Liver (tissue), 9 donors: ENCODE data around the gene SLC30A1. TPM values are rescaled to one million over a fixed set of nuclear protein-coding genes. Genes with fewer than 3 reads are reported as not detected.

Source experiments
- DNase-seq: peaks from one replicate; pipeline ENCODE4 v3.0.0-alpha.2; 2017; ENCODE audit warnings: low spot score
- H3K27ac ChIP-seq, 2 donors: one replicate each; pipeline ENCODE4 v1.7.0; 2013; ENCODE audit warnings: inconsistent platforms in 2 of 2, low read length in 2 of 2, control low read depth in 1 of 2, low read depth in 1 of 2, mild to moderate bottlenecking in 1 of 2
- H3K27me3 ChIP-seq, 4 donors: one replicate each; pipeline versions ENCODE4 v1.6.1 to v1.7.0; 2013; ENCODE audit warnings: low read length in 3 of 4, inconsistent platforms in 1 of 4, mild to moderate bottlenecking in 1 of 4, moderate library complexity in 1 of 4; ENCODE audit not compliant: control insufficient read depth in 4 of 4, insufficient read depth in 4 of 4
- H3K36me3 ChIP-seq, 4 donors: one replicate each; pipeline versions ENCODE4 v1.6.1 to v1.7.0; 2013; ENCODE audit warnings: low read length in 3 of 4, mild to moderate bottlenecking in 3 of 4, low read depth in 1 of 4, moderate library complexity in 1 of 4; ENCODE audit not compliant: control insufficient read depth in 4 of 4, insufficient read depth in 3 of 4
- H3K4me1 ChIP-seq, 4 donors: one replicate each; pipeline versions ENCODE4 v1.6.1 to v1.7.0; 2013; ENCODE audit warnings: low read length in 3 of 4, mild to moderate bottlenecking in 3 of 4, moderate library complexity in 1 of 4; ENCODE audit not compliant: control insufficient read depth in 4 of 4, insufficient read depth in 4 of 4
- H3K4me3 ChIP-seq, 3 donors: one replicate each; pipeline versions ENCODE4 v1.6.1 to v1.7.0; 2013; ENCODE audit warnings: low read length in 3 of 3, control low read depth in 1 of 3, low read depth in 1 of 3, mild to moderate bottlenecking in 1 of 3
- H3K9ac ChIP-seq, 2 donors: one replicate each; pipeline ENCODE4 v1.7.0; 2013; ENCODE audit warnings: low read length in 2 of 2, mild to moderate bottlenecking in 2 of 2, moderate library complexity in 2 of 2, control low read depth in 1 of 2, low read depth in 1 of 2
- H3K9me3 ChIP-seq, 4 donors: one replicate each; pipeline versions ENCODE4 v1.6.1 to v1.7.0; 2013; ENCODE audit warnings: low read length in 3 of 4; ENCODE audit not compliant: control insufficient read depth in 4 of 4
- EGR1 ChIP-seq, 2 donors: IDR thresholded peaks; 2 replicates each; pipeline ENCODE4 v1.6.1; 2016 to 2018; ENCODE audit warnings: antibody characterized with exemption in 2 of 2, low read depth in 2 of 2
- FOXA1 ChIP-seq: IDR thresholded peaks from 2 replicates; pipeline ENCODE4 v1.6.1; 2016; ENCODE audit warnings: antibody characterized with exemption
- FOXA2 ChIP-seq: IDR thresholded peaks from 2 replicates; pipeline ENCODE4 v1.6.1; 2016; ENCODE audit warnings: antibody characterized with exemption
- GABPA ChIP-seq, 2 donors: IDR thresholded peaks in 1 of 2; conservative IDR thresholded peaks in 1 of 2; 2 replicates each; pipeline ENCODE4 v1.6.1; 2016; ENCODE audit warnings: antibody characterized with exemption in 2 of 2, mild to moderate bottlenecking in 1 of 2, moderate library complexity in 1 of 2
- HNF4A ChIP-seq, 2 donors: conservative IDR thresholded peaks; 2 replicates each; pipeline ENCODE4 v1.6.1; 2016; ENCODE audit warnings: antibody characterized with exemption in 2 of 2, mild to moderate bottlenecking in 2 of 2
- HNF4G ChIP-seq: IDR thresholded peaks from 2 replicates; pipeline ENCODE4 v1.6.1; 2016; ENCODE audit warnings: antibody characterized with exemption
- JUND ChIP-seq, 2 donors: IDR thresholded peaks; 2 replicates each; pipeline ENCODE4 v1.6.1; 2016; ENCODE audit warnings: antibody characterized with exemption in 2 of 2
- NR2F2 ChIP-seq: IDR thresholded peaks from 2 replicates; pipeline ENCODE4 v1.6.1; 2016; ENCODE audit warnings: antibody characterized with exemption
- RAD21 ChIP-seq, 2 donors: IDR thresholded peaks; 2 replicates each; pipeline ENCODE4 v1.6.1; 2016; ENCODE audit warnings: antibody characterized with exemption in 2 of 2, mild to moderate bottlenecking in 2 of 2
- RXRA ChIP-seq, 2 donors: IDR thresholded peaks; 2 replicates each; pipeline ENCODE4 v1.6.1; 2017 to 2018; ENCODE audit warnings: antibody characterized with exemption in 2 of 2, mild to moderate bottlenecking in 1 of 2
- SP1 ChIP-seq: IDR thresholded peaks from 2 replicates; pipeline ENCODE4 v1.6.1; 2018; ENCODE audit warnings: antibody characterized with exemption, mild to moderate bottlenecking
- YY1 ChIP-seq: IDR thresholded peaks from 2 replicates; pipeline ENCODE4 v1.6.1; 2016; ENCODE audit warnings: antibody characterized with exemption, mild to moderate bottlenecking
- WGBS: extraction: QIAGEN DNeasy Blood & Tissue Kit; methylation state at CpG from one replicate; pipeline ENCODE4 v1.1.7; 2013; 5-methylcytosine and 5-hydroxymethylcytosine counted together
- polyA plus RNA-seq, 2 donors: library from polyadenylated mRNA; stranded (reverse) in 1 of 2; unstranded in 1 of 2; fragments of 200-250 nt in 1 of 2; fragments of >200 nt in 1 of 2; fragmentation: Nextera tagmentation in 1 of 2; extraction: Ambion mirVana in 1 of 2; gene quantifications; one replicate each; pipeline versions ENCODE4 v1.2.1 to v1.2.3, GENCODE V29; 2013 to 2015
- total RNA-seq, 2 donors: library from RNA; depleted of rRNA; stranded (reverse); fragments of >200 nt; gene quantifications; one replicate each; pipeline ENCODE4 v1.2.3, GENCODE V29; 2014
- TF ChIP-seq, protein P1 (sequence below): IDR thresholded peaks from 2 replicates; pipeline ENCODE4 v1.6.1; 2016; ENCODE audit warnings: antibody characterized with exemption
- TF ChIP-seq, protein P2 (sequence below): fragments of 150-350 bp; IDR thresholded peaks from 2 replicates; pipeline ENCODE4 v1.5.1; 2017; ENCODE audit warnings: improper control_type of control experiment, low read depth, low read length; ENCODE audit not compliant: missing input control
- TF ChIP-seq, protein P3 (sequence below): IDR thresholded peaks from 2 replicates; pipeline ENCODE4 v1.6.1; 2016; ENCODE audit warnings: antibody characterized with exemption, mild to moderate bottlenecking
- TF ChIP-seq, protein P4 (sequence below): IDR thresholded peaks from 2 replicates; pipeline ENCODE4 v1.6.1; 2016; ENCODE audit warnings: antibody characterized with exemption
- TF ChIP-seq, protein P5 (sequence below): IDR thresholded peaks from 2 replicates; pipeline ENCODE4 v1.6.1; 2016; ENCODE audit warnings: antibody characterized with exemption
- donor health status: healthy.
- donor health status: healthy.
- donor health status: healthy.
- donor health status: healthy.
- donor health status: healthy.

SLC30A1 gene
- total and polyA plus RNA-seq, 4 donors: 14.9 to 83.3 (median 39.4) TPM

DNA sequence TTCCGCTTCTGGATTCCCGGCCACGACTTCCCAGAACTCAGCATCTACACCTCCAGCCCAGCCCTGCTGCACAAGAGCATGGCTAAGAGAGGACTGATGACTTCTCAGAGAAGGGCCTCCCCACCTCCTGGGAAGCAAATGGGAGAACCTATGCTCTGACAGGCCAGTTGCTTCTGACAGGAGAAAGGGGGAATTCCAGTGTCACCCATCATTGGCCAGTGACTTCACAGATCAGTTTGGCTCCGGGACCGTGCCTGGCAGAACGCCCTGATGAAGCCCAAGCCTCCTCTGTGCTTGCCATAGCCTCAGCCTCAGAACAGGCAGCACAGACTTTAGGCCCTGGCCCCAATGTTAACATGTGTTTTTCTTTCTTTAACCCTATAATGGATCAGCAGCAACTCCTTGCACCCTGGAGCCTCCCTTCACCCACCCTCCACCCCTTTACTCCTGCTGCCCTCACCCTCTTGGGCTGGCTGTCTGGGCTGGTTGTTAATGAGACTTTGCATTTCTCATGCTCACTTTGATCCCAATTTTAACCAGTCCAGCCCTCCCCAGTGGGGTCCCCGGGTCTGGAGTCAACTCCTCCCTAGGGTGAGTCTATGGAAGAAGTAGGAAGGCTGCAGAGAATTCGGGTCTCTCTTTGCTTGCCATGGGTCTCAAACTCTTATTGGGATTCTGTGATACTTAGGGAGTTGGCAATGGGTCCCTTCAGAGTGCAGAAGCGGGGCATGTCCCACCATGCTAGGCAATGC lies 42.7 kb upstream of the SLC30A1 start:
- TF ChIP-seq RAD21 (IDR thresholded peaks at IDR 0.05) (no peak), GABPA (IDR thresholded peaks at IDR 0.05 in 1 of 2, conservative IDR thresholded peaks at IDR 0.05 in 1 of 2) (no peak), FOXA1 (no peak), JUND (IDR thresholded peaks at IDR 0.05) (no peak), RXRA (IDR thresholded peaks at IDR 0.05) (no peak), EGR1 (IDR thresholded peaks at IDR 0.05; ENCODE audit: low read depth in 2 of 2) (no peak), YY1 (no peak), SP1 (no peak), FOXA2 (no peak), HNF4G (no peak), HNF4A (conservative IDR thresholded peaks at IDR 0.05) (no peak), NR2F2 (no peak)
- TF ChIP-seq, protein P1, sequence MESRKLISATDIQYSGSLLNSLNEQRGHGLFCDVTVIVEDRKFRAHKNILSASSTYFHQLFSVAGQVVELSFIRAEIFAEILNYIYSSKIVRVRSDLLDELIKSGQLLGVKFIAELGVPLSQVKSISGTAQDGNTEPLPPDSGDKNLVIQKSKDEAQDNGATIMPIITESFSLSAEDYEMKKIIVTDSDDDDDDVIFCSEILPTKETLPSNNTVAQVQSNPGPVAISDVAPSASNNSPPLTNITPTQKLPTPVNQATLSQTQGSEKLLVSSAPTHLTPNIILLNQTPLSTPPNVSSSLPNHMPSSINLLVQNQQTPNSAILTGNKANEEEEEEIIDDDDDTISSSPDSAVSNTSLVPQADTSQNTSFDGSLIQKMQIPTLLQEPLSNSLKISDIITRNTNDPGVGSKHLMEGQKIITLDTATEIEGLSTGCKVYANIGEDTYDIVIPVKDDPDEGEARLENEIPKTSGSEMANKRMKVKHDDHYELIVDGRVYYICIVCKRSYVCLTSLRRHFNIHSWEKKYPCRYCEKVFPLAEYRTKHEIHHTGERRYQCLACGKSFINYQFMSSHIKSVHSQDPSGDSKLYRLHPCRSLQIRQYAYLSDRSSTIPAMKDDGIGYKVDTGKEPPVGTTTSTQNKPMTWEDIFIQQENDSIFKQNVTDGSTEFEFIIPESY: no peak
- TF ChIP-seq, protein P2, sequence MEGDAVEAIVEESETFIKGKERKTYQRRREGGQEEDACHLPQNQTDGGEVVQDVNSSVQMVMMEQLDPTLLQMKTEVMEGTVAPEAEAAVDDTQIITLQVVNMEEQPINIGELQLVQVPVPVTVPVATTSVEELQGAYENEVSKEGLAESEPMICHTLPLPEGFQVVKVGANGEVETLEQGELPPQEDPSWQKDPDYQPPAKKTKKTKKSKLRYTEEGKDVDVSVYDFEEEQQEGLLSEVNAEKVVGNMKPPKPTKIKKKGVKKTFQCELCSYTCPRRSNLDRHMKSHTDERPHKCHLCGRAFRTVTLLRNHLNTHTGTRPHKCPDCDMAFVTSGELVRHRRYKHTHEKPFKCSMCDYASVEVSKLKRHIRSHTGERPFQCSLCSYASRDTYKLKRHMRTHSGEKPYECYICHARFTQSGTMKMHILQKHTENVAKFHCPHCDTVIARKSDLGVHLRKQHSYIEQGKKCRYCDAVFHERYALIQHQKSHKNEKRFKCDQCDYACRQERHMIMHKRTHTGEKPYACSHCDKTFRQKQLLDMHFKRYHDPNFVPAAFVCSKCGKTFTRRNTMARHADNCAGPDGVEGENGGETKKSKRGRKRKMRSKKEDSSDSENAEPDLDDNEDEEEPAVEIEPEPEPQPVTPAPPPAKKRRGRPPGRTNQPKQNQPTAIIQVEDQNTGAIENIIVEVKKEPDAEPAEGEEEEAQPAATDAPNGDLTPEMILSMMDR: no peak
- TF ChIP-seq, protein P3, sequence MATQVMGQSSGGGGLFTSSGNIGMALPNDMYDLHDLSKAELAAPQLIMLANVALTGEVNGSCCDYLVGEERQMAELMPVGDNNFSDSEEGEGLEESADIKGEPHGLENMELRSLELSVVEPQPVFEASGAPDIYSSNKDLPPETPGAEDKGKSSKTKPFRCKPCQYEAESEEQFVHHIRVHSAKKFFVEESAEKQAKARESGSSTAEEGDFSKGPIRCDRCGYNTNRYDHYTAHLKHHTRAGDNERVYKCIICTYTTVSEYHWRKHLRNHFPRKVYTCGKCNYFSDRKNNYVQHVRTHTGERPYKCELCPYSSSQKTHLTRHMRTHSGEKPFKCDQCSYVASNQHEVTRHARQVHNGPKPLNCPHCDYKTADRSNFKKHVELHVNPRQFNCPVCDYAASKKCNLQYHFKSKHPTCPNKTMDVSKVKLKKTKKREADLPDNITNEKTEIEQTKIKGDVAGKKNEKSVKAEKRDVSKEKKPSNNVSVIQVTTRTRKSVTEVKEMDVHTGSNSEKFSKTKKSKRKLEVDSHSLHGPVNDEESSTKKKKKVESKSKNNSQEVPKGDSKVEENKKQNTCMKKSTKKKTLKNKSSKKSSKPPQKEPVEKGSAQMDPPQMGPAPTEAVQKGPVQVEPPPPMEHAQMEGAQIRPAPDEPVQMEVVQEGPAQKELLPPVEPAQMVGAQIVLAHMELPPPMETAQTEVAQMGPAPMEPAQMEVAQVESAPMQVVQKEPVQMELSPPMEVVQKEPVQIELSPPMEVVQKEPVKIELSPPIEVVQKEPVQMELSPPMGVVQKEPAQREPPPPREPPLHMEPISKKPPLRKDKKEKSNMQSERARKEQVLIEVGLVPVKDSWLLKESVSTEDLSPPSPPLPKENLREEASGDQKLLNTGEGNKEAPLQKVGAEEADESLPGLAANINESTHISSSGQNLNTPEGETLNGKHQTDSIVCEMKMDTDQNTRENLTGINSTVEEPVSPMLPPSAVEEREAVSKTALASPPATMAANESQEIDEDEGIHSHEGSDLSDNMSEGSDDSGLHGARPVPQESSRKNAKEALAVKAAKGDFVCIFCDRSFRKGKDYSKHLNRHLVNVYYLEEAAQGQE: no peak
- TF ChIP-seq, protein P4, sequence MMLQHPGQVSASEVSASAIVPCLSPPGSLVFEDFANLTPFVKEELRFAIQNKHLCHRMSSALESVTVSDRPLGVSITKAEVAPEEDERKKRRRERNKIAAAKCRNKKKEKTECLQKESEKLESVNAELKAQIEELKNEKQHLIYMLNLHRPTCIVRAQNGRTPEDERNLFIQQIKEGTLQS: no peak
- TF ChIP-seq, protein P5, sequence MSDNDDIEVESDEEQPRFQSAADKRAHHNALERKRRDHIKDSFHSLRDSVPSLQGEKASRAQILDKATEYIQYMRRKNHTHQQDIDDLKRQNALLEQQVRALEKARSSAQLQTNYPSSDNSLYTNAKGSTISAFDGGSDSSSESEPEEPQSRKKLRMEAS: no peak
- Histone ChIP-seq H3K27me3 (no peaks in the 10 kb centered on the region), H3K9me3 (no peaks in the 10 kb centered on the region), H3K27ac (no peak overlapping the region), H3K9ac (no peak overlapping the region), H3K4me3 (no peak overlapping the region), H3K36me3 (no peaks in the 10 kb centered on the region), H3K4me1 (peaks cover 0 to 15% (median 5%) of the 10 kb centered on the region in 4 donors)
- DNase-seq: no peak
- WGBS: 77% methylated on average over 9 of the region's 9 CpGs
